Neuronal stem cell (in vitro differentiated cells): ENCODE data around the gene SMIM36.

ENCODE experiments used
- DNase-seq: peaks from one replicate; pipeline ENCODE4 v3.0.0-alpha.2; 2013; ENCODE audit warnings: low spot score
- H2AFZ ChIP-seq: one replicate; pipeline ENCODE4 v1.6.1; 2013; ENCODE audit warnings: mild to moderate bottlenecking, low read length, inconsistent platforms
- H2AK5ac ChIP-seq: 2 replicates; pipeline ENCODE4 v1.6.1; 2013; ENCODE audit warnings: low read depth, mild to moderate bottlenecking, inconsistent platforms, low read length, moderate library complexity, mixed read lengths
- H2BK120ac ChIP-seq: 2 replicates; pipeline ENCODE4 v1.6.1; 2013; ENCODE audit warnings: low read depth, mild to moderate bottlenecking, inconsistent platforms, low read length, moderate library complexity, mixed read lengths
- H2BK12ac ChIP-seq: one replicate; pipeline ENCODE4 v1.6.1; 2013; ENCODE audit warnings: low read length, inconsistent platforms
- H2BK15ac ChIP-seq: 2 replicates; pipeline ENCODE4 v1.6.1; 2013; ENCODE audit warnings: mild to moderate bottlenecking, low read length, inconsistent platforms, mixed read lengths
- H2BK5ac ChIP-seq: one replicate; pipeline ENCODE4 v1.6.1; 2013; ENCODE audit warnings: inconsistent platforms, mild to moderate bottlenecking, low read length, moderate library complexity
- H3K14ac ChIP-seq: one replicate; pipeline ENCODE4 v1.6.1; 2013; ENCODE audit warnings: low read length, inconsistent platforms
- H3K18ac ChIP-seq: 2 replicates; pipeline ENCODE4 v1.6.1; 2013; ENCODE audit warnings: low read length, inconsistent platforms
- H3K23ac ChIP-seq: 2 replicates; pipeline ENCODE4 v1.6.1; 2013; ENCODE audit warnings: low read depth, mild to moderate bottlenecking, mixed read lengths, low read length, inconsistent platforms; ENCODE audit not compliant: poor library complexity
- H3K27ac ChIP-seq: replicated peaks from 3 replicates; pipeline ENCODE4 v1.5.1; 2013; ENCODE audit warnings: low read length, inconsistent platforms
- H3K27me3 ChIP-seq, 3 experiments: 2 replicates each; pipeline ENCODE4 v1.6.1; 2013; ENCODE audit warnings: low read length in 3 of 3, mild to moderate bottlenecking in 2 of 3, inconsistent platforms in 1 of 3, low read depth in 1 of 3, mixed read lengths in 1 of 3, moderate library complexity in 1 of 3; ENCODE audit not compliant: control insufficient read depth in 3 of 3, insufficient read depth in 3 of 3
- H3K36me3 ChIP-seq, 2 donors: replicated peaks in 1 of 2; 2 replicates each; pipeline ENCODE4 v1.6.1; 2013; ENCODE audit warnings: low read length in 2 of 2; ENCODE audit not compliant: control insufficient read depth in 2 of 2, insufficient read depth in 2 of 2
- H3K4ac ChIP-seq: 2 replicates; pipeline ENCODE4 v1.6.1; 2013; ENCODE audit warnings: inconsistent platforms, mild to moderate bottlenecking, low read length, moderate library complexity
- H3K4me1 ChIP-seq, 2 donors: 1 replicate in 1 of 2; 2 replicates in 1 of 2; pipeline ENCODE4 v1.6.1; 2013; ENCODE audit warnings: low read length in 2 of 2, low read depth in 1 of 2; ENCODE audit not compliant: control insufficient read depth in 2 of 2, insufficient read depth in 1 of 2
- H3K4me2 ChIP-seq: one replicate; pipeline ENCODE4 v1.6.1; 2013; ENCODE audit warnings: mild to moderate bottlenecking, low read length, inconsistent platforms; ENCODE audit not compliant: insufficient read depth, poor library complexity, severe bottlenecking
- H3K4me3 ChIP-seq, 2 donors: 2 replicates each; pipeline ENCODE4 v1.5.1; 2013; ENCODE audit warnings: low read length in 2 of 2, mild to moderate bottlenecking in 2 of 2, inconsistent platforms in 1 of 2, moderate library complexity in 1 of 2
- H3K79me1 ChIP-seq: one replicate; pipeline ENCODE4 v1.6.1; 2013; ENCODE audit warnings: low read depth, mild to moderate bottlenecking, inconsistent platforms, low read length, moderate library complexity
- H3K9ac ChIP-seq: one replicate; pipeline ENCODE4 v1.6.1; 2013; ENCODE audit warnings: mild to moderate bottlenecking, low read depth, low read length, inconsistent platforms; ENCODE audit not compliant: poor library complexity
- H3K9me3 ChIP-seq, 2 donors: replicated peaks in 1 of 2; 2 replicates each; pipeline versions ENCODE3 to v1.6.1; 2013; ENCODE audit warnings: low read length in 2 of 2, mild to moderate bottlenecking in 2 of 2, inconsistent platforms in 1 of 2, low read depth in 1 of 2, mixed read lengths in 1 of 2, moderate library complexity in 1 of 2; ENCODE audit not compliant: control insufficient read depth in 2 of 2, insufficient read depth in 1 of 2
- H4K8ac ChIP-seq: one replicate; pipeline ENCODE4 v1.6.1; 2013; ENCODE audit warnings: low read depth, mild to moderate bottlenecking, inconsistent platforms, low read length, moderate library complexity
- H4K91ac ChIP-seq: one replicate; pipeline ENCODE4 v1.6.1; 2013; ENCODE audit warnings: low read length, low read depth, mild to moderate bottlenecking, inconsistent platforms; ENCODE audit not compliant: poor library complexity
- WGBS, 2 donors: extraction: QIAGEN DNeasy Blood & Tissue Kit; methylation state at CpG; one replicate each; pipeline ENCODE4 v1.1.7; 2013; ENCODE audit warnings: missing lambda C conversion rate in 2 of 2, mixed read lengths in 1 of 2; ENCODE audit not compliant: insufficient read length in 2 of 2, insufficient replicate concordance in 1 of 2; ENCODE audit errors: extremely low coverage in 2 of 2; 5-methylcytosine and 5-hydroxymethylcytosine counted together

Gene SMIM36

GRCh38 chr17:55456307-55457240, 54.7 kb downstream of the SMIM36 start:
- Histone ChIP-seq H2BK12ac (no peak overlapping the region), H3K27ac (no peak overlapping the region), H2AK5ac (no peak overlapping the region), H2BK120ac (no peak overlapping the region), H4K8ac (no peak overlapping the region), H3K23ac (no peak overlapping the region), H3K36me3 (no peaks in the 10 kb centered on the region), H3K9ac (no peak overlapping the region), H2AFZ (no peak overlapping the region), H4K91ac (no peak overlapping the region), H3K4me1 (peaks cover 0 to 2% of the 10 kb centered on the region in 2 donors), H3K18ac (no peak overlapping the region), H3K4me3 (no peak overlapping the region), H3K4me2 (no peak overlapping the region), H3K4ac (no peak overlapping the region), H3K79me1 (no peaks in the 10 kb centered on the region), H2BK5ac (no peak overlapping the region), H3K27me3 (no peaks in the 10 kb centered on the region), H3K9me3 (no peaks in the 10 kb centered on the region), H2BK15ac (no peak overlapping the region), H3K14ac (no peak overlapping the region)
- WGBS, 2 donors = no CpG with 5 or more reads among the region's 6 CpGs
- DNase-seq = no peak

- H3K4me2 ChIP-seq = no peak overlapping the region
- H3K9ac ChIP-seq = no peak overlapping the region
- WGBS, 2 donors = no CpG with 5 or more reads among the region's 4 CpGs
- no peaks in the 10 kb centered on the region for H3K36me3 ChIP-seq
- H3K9me3 ChIP-seq = no peaks in the 10 kb centered on the region
- no peaks in the 10 kb centered on the region for H3K79me1 ChIP-seq
- H2AK5ac ChIP-seq = no peak overlapping the region
- no peak overlapping the region for H3K18ac ChIP-seq
- H2BK12ac ChIP-seq = no peak overlapping the region
- no peak overlapping the region for H3K4me3 ChIP-seq
- H3K27me3 ChIP-seq = no peaks in the 10 kb centered on the region
- H4K8ac ChIP-seq = no peak overlapping the region
- H2BK15ac ChIP-seq = no peak overlapping the region
- H3K4me1 ChIP-seq = peaks cover 0 to 2% of the 10 kb centered on the region in 2 donors
- no peak overlapping the region for H2BK120ac ChIP-seq
- H3K4ac ChIP-seq = no peak overlapping the region
- no peak overlapping the region for H4K91ac ChIP-seq
- H3K23ac ChIP-seq = no peak overlapping the region
- H3K27ac ChIP-seq = no peak overlapping the region
- DNase-seq = no peak
- no peak overlapping the region for H2BK5ac ChIP-seq
- no peak overlapping the region for H3K14ac ChIP-seq
- H2AFZ ChIP-seq = no peak overlapping the region
Measured at GRCh38 chr17:55454906-55455474, 56.3 kb downstream of the SMIM36 start.

DNA sequence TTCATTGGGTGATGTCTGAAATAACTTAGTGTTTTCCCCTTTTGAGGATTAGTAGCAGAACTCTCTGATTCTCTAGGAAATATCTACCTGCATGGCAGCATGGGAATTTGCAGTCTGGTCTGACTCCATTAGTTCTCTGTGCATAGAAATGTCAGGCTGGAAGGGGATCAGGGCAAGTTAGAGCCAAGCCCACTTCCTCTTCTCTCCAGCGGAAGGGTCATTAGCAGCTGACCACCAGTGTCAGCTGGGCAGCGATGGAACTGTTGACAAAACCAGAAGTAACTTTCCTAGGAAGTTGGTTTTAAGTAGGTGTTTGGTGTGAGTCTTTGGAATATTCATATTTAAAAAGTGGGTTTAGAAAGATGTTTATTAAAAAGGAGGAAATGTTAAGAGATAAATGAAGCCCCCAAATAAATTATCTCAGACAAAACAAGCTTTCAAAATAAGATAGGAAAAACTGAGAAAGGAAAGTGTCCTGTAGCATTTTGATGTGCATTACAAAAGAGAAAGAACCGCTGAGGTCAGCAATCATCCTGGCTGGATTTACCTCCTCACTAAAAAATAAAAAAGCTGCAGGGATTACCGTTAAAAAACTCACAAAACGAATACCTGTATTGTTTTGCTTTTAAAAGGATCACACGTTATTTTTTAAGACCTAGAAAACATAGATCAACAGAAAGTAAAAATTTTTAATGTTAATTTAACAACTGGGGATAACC, 57.3 kb downstream of the SMIM36 start:
- Histone ChIP-seq H4K8ac (no peak overlapping the region), H3K4ac (no peak overlapping the region), H3K4me3 (no peak overlapping the region), H2BK120ac (no peak overlapping the region), H3K18ac (no peak overlapping the region), H2BK15ac (no peak overlapping the region), H3K27me3 (no peaks in the 10 kb centered on the region), H3K79me1 (no peaks in the 10 kb centered on the region), H2BK5ac (no peak overlapping the region), H3K9ac (no peak overlapping the region), H3K9me3 (no peaks in the 10 kb centered on the region), H2BK12ac (no peak overlapping the region), H3K4me1 (peaks cover 0 to 2% of the 10 kb centered on the region in 2 donors), H3K14ac (no peak overlapping the region), H2AK5ac (no peak overlapping the region), H3K4me2 (no peak overlapping the region), H3K23ac (no peak overlapping the region), H4K91ac (no peak overlapping the region), H3K36me3 (no peaks in the 10 kb centered on the region), H2AFZ (no peak overlapping the region), H3K27ac (no peak overlapping the region)
- WGBS, 2 donors = no CpG with 5 or more reads among the region's 6 CpGs
- no peak for DNase-seq
